ENCODE measurements around the gene C22orf42. TPM values are rescaled to one million over a fixed set of nuclear protein-coding genes. Genes with fewer than 3 reads are reported as not detected.

The C22orf42 gene
- polyA plus RNA-seq, 2 of the 4 experiments (the other 2 are of a cell fraction) = not detected

DNA sequence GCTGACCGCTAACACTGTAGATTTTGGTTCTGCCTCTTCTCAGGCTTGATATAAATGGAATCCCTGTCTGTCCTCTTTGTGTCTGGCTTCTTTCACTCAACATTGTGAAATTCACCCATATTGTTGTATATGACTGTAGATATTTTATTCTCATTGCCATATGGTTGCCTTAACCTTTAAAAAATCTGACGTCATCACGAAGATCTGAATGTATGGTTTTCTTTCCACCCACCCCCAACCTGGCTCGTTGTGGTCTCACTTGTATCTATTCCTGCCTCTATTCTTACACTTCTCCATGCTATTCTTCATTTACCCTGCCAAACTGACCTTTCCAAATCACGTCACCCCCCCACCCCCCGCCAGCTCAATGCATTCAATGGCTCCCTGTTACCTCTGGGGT, 21.9 kb upstream of the C22orf42 start:
- FAIRE-seq = no peak
- 10% methylated on average over 5 of the region's 6 CpGs for WGBS (ENCODE audit: missing lambda C conversion rate)

DNA sequence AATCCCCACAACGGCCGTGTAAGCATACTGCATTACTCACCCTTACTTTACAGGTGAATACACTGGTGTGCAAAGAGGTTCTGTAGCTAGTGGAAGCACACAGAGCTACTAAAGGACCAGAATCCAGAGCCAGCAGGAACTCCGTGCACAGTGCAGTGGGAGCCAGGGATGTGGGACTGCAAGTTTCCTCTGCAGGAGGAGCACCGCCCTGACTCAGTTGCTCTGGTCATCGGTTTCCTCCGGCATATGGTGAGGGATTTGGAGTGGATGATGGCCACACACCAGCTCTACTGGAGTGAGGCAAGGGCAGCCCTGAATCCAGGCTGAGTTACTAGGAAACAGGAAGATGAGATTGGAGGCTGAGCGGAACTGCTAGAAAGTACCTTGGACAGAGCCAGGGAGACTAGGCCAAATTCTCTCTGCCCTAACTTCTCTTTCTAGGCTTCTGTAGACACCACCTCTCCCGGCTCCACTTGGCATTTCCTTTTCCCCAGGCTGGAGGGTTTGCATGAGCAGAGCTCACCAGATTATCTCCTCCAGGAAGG, 18.2 kb upstream of the C22orf42 start:
- Histone ChIP-seq H3K4me3 (no peak overlapping the region), H3K27ac (no peak overlapping the region), H3K9me3 (no peaks in the 10 kb centered on the region), H3K4me2 (no peak overlapping the region), H3K4me1 (no peaks in the 10 kb centered on the region)
- ChIA-PET CTCF (no interaction called here), POLR2A (no interaction called here)
- TF ChIP-seq HOXB13 (CRISPR knock-in tag; IDR thresholded peaks at IDR 0.05; ENCODE audit: low read depth) (no peak), REST (IDR thresholded peaks at IDR 0.05) (peak; percentile 70; the same call in 1 of the 2 replicates), RFX5 (IDR thresholded peaks at IDR 0.05) (no peak)
- ATAC-seq (no peak), FAIRE-seq (no peak), DNase-seq (ENCODE audit: low read depth in 1 of 2, low spot score in 1 of 2) (no peak)
- whole genome bisulfite sequencing (ENCODE audit: missing lambda C conversion rate) = 65% methylated on average over 6 of the region's 8 CpGs

More for the DNA sequence above, 21.9 kb upstream of the C22orf42 start:
- ATAC-seq (no peak), DNase-seq (ENCODE audit: low read depth in 1 of 2, low spot score in 1 of 2) (no peak)
- Histone ChIP-seq H3K4me3 (no peak overlapping the region), H3K4me2 (no peak overlapping the region), H3K9me3 (no peaks in the 10 kb centered on the region), H3K4me1 (no peaks in the 10 kb centered on the region), H3K27ac (no peak overlapping the region)
- TF ChIP-seq EP300 (IDR thresholded peaks at IDR 0.05) (no peak), CBX8 (IDR thresholded peaks at IDR 0.05) (no peak), CHD4 (IDR thresholded peaks at IDR 0.05; ENCODE audit: borderline replicate concordance) (no peak)
- CTCF ChIA-PET = no interaction called here
- POLR2A ChIA-PET = no interaction called here

GRCh38 chr22:32175683-32176644, 16.9 kb upstream of the C22orf42 start:
- Histone ChIP-seq H3K4me3 (no peak overlapping the region), H3K27ac (no peak overlapping the region), H3K4me1 (no peaks in the 10 kb centered on the region), H3K4me2 (no peak overlapping the region), H3K9me3 (no peaks in the 10 kb centered on the region)
- WGBS (ENCODE audit: missing lambda C conversion rate) = 73% methylated on average over 35 of the region's 73 CpGs
- POLR2A ChIA-PET = no interaction called here
- DNase-seq (ENCODE audit: low read depth in 1 of 2, low spot score in 1 of 2) (no peak), FAIRE-seq (no peak), ATAC-seq (no peak)
- CTCF ChIA-PET = interaction anchor here (0.7 kb wide), 1 partner anchor 26 kb away, joined by 3 read pairs; no protein-coding TSS in a partner anchor
- no peak for TF ChIP-seq HOXB13 (CRISPR knock-in tag; IDR thresholded peaks at IDR 0.05; ENCODE audit: low read depth)
- no peak for TF ChIP-seq POLR2A (IDR thresholded peaks at IDR 0.05; ENCODE audit: low read length)
- TF ChIP-seq RAD21 (conservative IDR thresholded peaks at IDR 0.05 in 1 of 2, IDR thresholded peaks at IDR 0.05 in 1 of 2) = no peak
- TF ChIP-seq KDM5A (IDR thresholded peaks at IDR 0.05) = no peak
- no peak for TF ChIP-seq GATA3 (IDR thresholded peaks at IDR 0.05; ENCODE audit: borderline replicate concordance)
- no peak for TF ChIP-seq EHMT2 (IDR thresholded peaks at IDR 0.05; ENCODE audit: low read depth)
- no peak for TF ChIP-seq PHF8 (IDR thresholded peaks at IDR 0.05; ENCODE audit: borderline replicate concordance, low read depth)
- no peak for TF ChIP-seq ESRRA (IDR thresholded peaks at IDR 0.05; ENCODE audit: borderline replicate concordance, low read length)
- TF ChIP-seq MAZ (IDR thresholded peaks at IDR 0.05; ENCODE audit: borderline replicate concordance, low read depth, low read length) = no peak
- TF ChIP-seq REST (IDR thresholded peaks at IDR 0.05) = no peak
- no peak for TF ChIP-seq TP53 (CRISPR knock-in tag; IDR thresholded peaks at IDR 0.05)
- no peak for TF ChIP-seq FOSL2 (IDR thresholded peaks at IDR 0.05)
- TF ChIP-seq FOSL2 (CRISPR knock-in tag; IDR thresholded peaks at IDR 0.05) = no peak
- TF ChIP-seq RCOR1 (IDR thresholded peaks at IDR 0.05; ENCODE audit: low read depth, low read length) = no peak
